ENCODE data around the gene KIF16B.
"Not testable (repeated sequence)": the region's sequence is repeated elsewhere in the genome, so short reads cannot be mapped to it uniquely, and the experiment has no call there.

The KIF16B gene

GRCh38 chr20:16236589-16237241, 336.5 kb downstream of the KIF16B start:
- DNase-seq, result no peak

DNA sequence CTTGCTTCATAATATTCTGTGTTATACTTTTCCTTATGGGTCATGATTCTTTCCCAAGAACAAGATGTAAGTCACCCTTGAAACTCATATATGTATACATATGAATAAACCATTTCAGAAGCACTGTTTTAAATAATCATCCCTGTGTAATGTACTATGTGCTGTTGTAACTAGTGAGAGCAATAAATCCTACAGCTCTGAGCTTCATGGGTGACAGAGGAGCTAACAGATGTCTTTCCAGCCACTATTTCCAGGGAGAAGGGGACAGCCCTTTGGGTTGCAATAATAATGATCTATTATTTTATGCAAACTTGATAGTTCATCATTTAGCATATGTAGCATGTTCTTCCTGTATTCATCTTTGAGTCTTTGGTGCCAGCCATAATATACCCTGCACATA, 342.8 kb downstream of the KIF16B start:
- no peak for DNase-seq

DNA sequence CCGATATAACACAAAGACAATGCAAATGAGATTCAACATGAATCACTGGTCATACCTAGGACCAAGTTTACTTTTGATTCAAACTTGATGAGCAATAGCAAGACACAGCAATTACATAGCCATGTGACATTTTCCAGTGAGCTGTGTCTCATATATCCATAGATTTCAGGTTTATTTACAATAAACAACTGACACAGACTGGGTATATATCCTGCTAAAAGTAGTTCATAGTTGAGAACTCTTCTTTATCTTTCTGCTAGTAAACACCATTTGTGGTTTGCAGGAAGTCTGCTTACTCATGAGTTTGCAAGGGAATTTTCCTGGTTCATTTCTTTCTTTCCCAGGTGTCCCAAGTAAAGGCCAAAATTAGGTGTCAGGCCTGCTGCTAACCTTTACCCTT, 343.4 kb downstream of the KIF16B start:
- DNase-seq, result no peak

DNA sequence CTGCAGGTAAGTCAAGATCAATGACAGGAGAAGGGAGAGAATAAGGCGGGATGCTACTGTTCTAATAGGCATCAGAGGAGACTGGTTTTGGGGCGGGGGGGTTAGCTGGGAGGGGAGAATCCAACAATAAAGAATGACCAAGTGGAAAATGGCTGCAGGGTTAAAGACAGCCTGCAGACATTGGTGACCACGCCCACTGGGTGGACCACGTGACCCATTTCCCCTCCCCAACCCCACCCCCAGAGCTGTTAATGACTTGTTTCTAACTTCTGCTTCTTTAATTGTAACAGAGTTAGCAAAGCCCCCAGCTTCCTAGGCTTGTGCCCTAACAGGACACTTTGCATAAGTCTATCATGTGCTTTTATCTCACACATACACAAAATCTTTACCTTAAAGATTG, 344.5 kb downstream of the KIF16B start:
- no peak for DNase-seq

DNA sequence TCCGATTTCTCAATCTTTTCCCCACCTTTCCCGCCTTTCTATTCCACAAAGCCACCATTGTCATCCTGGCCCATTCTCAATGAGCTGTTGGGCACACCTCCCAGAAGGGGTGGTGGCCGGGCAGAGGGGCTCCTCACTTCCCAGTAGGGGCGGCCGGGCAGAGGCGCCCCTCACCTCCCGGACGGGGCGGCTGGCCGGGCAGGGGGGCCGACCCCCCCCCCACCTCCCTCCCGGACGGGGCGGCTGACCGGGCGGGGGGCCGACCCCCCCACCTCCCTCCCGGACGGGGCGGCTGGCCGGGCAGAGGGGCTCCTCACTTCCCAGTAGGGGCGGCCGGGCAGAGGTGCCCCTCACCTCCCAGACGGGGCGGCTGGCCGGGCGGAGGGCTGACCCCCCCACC, 346.3 kb downstream of the KIF16B start:
- DNase-seq, result not testable (repeated sequence)

DNA sequence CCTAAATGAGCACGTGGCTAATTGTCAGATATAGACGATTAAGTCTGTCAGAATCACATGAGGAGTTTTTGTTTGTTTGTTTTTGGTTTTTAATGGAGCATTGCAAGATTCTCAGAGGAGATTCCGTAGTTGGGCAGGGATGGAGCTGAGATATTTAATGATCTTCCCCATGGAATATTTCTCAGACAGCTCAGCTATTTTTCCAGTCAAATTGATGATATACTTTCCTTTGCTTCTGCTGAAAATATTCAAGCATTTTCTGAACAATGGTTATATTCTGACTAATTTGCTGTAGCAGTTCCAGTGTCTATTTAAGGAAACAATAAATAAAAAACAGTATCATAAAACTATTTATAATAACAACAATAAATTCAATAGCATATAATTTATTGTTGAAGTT, 348.4 kb downstream of the KIF16B start:
- no peak for DNase-seq

GRCh38 chr20:16222859-16223411, 350.3 kb downstream of the KIF16B start:
- no peak for DNase-seq
